Left ventricle myocardium superior (tissue), 1 donor: ENCODE data around the gene OR1N2. TPM values are rescaled to one million over a fixed set of nuclear protein-coding genes. Genes with fewer than 3 reads are reported as not detected.
"Not testable (repeated sequence)": the region's sequence is repeated elsewhere in the genome, so short reads cannot be mapped to it uniquely, and the experiment has no call there.

Source experiments
- ATAC-seq: fragments of 200-7000 bp; cut with Tn5 transposase; one replicate; pipeline ENCODE4 v1.9.1; 2020; ENCODE audit warnings: mild to moderate bottlenecking, moderate library complexity
- DNase-seq: peaks from one replicate; pipeline ENCODE4 v3.0.0-alpha.2; 2020
- intact Hi-C: fragments of 100-400 bp; cut with micrococcal nuclease; formaldehyde crosslinking; loops from one replicate; pipeline ENCODE4 v1.11.0; 2022
- long read RNA-seq: library from polyadenylated mRNA; unstranded; transcript quantifications from one replicate; pipeline ENCODE4 v2.0.0, GENCODE V29; 2021
- total RNA-seq: library from RNA; stranded (reverse); fragmentation: NEBNext Ultra II Directional; extraction: Animal tissue kit (Norgen Biotek cat#: 25700); gene quantifications from one replicate; pipeline ENCODE4 v1.2.1, GENCODE V29; 2021
- donor health status: DM: no; HTN: yes; CAD: no; lungs with severe emphysema.

OR1N2 gene
- not detected for total RNA-seq
- long read RNA-seq: 0 reads

GRCh38 chr9:122552812-122553211 lies at the start of gene OR1N2:
Gene OR1N2 (plus strand): TSS chr9:122553112. CDS start chr9:122553212, 100 bp downstream.
- DNase-seq (no peak), ATAC-seq (no peak)
- intact Hi-C loops: no loop called here

GRCh38 chr9:122506964-122507363 lies 45.9 kb upstream of the OR1N2 start:
- no peak for DNase-seq
- intact Hi-C loops: no loop called here
- ATAC-seq: no peak

GRCh38 chr9:122510502-122510901 lies 42.4 kb upstream of the OR1N2 start, which contains the start of gene OR1J2:
Gene OR1J2 (plus strand): TSS chr9:122510802. CDS start chr9:122510802, 0 bp downstream.
- intact Hi-C loops: no loop called here
- ATAC-seq: no peak
- no peak for DNase-seq

- intact Hi-C loops: no loop called here
- DNase-seq: no peak
- no peak for ATAC-seq
Observed at GRCh38 chr9:122518226-122518625, 34.7 kb upstream of the OR1N2 start.

GRCh38 chr9:122518841-122519240 lies 34.1 kb upstream of the OR1N2 start, which contains the start of gene OR1J4:
Gene OR1J4 (plus strand): TSS chr9:122519141. CDS start chr9:122519141, 0 bp downstream.
- intact Hi-C loops: no loop called here
- ATAC-seq (no peak), DNase-seq (no peak)

- intact Hi-C loops: no loop called here
- DNase-seq (no peak), ATAC-seq (no peak)
Observed at GRCh38 chr9:122519376-122519775, 33.5 kb upstream of the OR1N2 start.

GRCh38 chr9:122526602-122527001 lies 26.3 kb upstream of the OR1N2 start:
- intact Hi-C loops: no loop called here
- ATAC-seq (no peak), DNase-seq (no peak)

- no peak for DNase-seq
- ATAC-seq: no peak
- intact Hi-C loops: no loop called here
Observed at GRCh38 chr9:122527193-122527592, 25.7 kb upstream of the OR1N2 start, which contains the start of gene OR1N1. Gene OR1N1 (minus strand): TSS chr9:122527293. CDS start chr9:122527293, 0 bp downstream.

- intact Hi-C loops, ATAC-seq, DNase-seq: not testable (repeated sequence)
Observed at GRCh38 chr9:122531157-122531556, 21.8 kb upstream of the OR1N2 start.

- no peak for ATAC-seq
- no peak for DNase-seq
- intact Hi-C loops: no loop called here
Observed at GRCh38 chr9:122536134-122536533, 16.8 kb upstream of the OR1N2 start.

GRCh38 chr9:122537066-122537465 lies 15.8 kb upstream of the OR1N2 start:
- ATAC-seq, DNase-seq, intact Hi-C loops: not testable (repeated sequence)

- intact Hi-C loops: no loop called here
- ATAC-seq (no peak), DNase-seq (no peak)
Observed at GRCh38 chr9:122538757-122539156, 14.2 kb upstream of the OR1N2 start.

- DNase-seq (no peak), ATAC-seq (no peak)
- intact Hi-C loops: no loop called here
Observed at GRCh38 chr9:122546196-122546595, 6.7 kb upstream of the OR1N2 start.

GRCh38 chr9:122551371-122551770 lies 1.5 kb upstream of the OR1N2 start:
- ATAC-seq (no peak), DNase-seq (no peak)
- intact Hi-C loops: no loop called here

GRCh38 chr9:122561446-122561845 lies 8.5 kb downstream of the OR1N2 start:
- DNase-seq (no peak), ATAC-seq (no peak)
- intact Hi-C loops: no loop called here

- intact Hi-C loops: no loop called here
- ATAC-seq: no peak
- DNase-seq: no peak
Observed at GRCh38 chr9:122562134-122562760, 9.3 kb downstream of the OR1N2 start.

GRCh38 chr9:122567901-122568300 lies 15.0 kb downstream of the OR1N2 start:
- ATAC-seq: no peak
- no peak for DNase-seq
- intact Hi-C loops: no loop called here

- intact Hi-C loops: no loop called here
- DNase-seq (no peak), ATAC-seq (no peak)
Observed at GRCh38 chr9:122572456-122572855, 19.5 kb downstream of the OR1N2 start.

- no peak for ATAC-seq
- intact Hi-C loops: no loop called here
- no peak for DNase-seq
Observed at GRCh38 chr9:122579874-122580273, 27.0 kb downstream of the OR1N2 start.

- DNase-seq: no peak
- intact Hi-C loops: no loop called here
- no peak for ATAC-seq
Observed at GRCh38 chr9:122580360-122580759, 27.4 kb downstream of the OR1N2 start.

GRCh38 chr9:122583284-122583683 lies 30.4 kb downstream of the OR1N2 start, which contains the start of gene OR1L8:
Gene OR1L8 (minus strand): TSS chr9:122583384. CDS start chr9:122568477, 14,907 bp downstream.
- DNase-seq, intact Hi-C loops, ATAC-seq: not testable (repeated sequence)
